GM12865 (cell line): ENCODE measurements around the gene CEBPA.

ENCODE experiments used
- DNase-seq: peaks from one replicate; pipeline ENCODE4 v3.0.0; 2010; ENCODE audit warnings: low read depth
- H3K4me3 ChIP-seq: 2 replicates; pipeline ENCODE4 v1.5.1; 2011; ENCODE audit warnings: mild to moderate bottlenecking, low read depth, low read length, control low read depth
- TF ChIP-seq, protein P1 (sequence below): IDR thresholded peaks from 2 replicates; pipeline ENCODE4 v1.5.1; 2011; ENCODE audit warnings: low read length, control low read depth, low read depth, inconsistent platforms; ENCODE audit not compliant: insufficient read depth; ENCODE audit errors: missing control alignments

Gene CEBPA

DNA sequence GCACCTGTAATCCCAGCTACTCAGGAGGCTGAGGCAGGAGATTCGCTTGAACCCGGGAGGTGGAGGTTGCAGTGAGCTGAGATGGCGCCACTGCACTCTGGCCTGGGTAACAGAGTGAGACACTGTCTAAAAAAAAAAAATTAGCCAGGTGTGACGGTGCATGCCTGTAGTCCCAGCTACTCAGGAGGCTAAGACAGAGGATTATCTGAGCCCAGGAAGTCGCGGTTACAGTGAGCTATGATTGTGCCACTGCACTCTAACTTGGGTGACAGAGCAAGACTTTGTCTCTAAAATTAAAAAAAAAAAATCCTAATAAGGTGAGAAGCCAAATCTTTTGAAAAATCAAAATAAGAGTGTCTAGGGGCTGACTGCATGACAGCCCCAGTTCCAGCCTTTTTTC is 9.7 kb upstream of the CEBPA start:
- TF ChIP-seq, protein P1, sequence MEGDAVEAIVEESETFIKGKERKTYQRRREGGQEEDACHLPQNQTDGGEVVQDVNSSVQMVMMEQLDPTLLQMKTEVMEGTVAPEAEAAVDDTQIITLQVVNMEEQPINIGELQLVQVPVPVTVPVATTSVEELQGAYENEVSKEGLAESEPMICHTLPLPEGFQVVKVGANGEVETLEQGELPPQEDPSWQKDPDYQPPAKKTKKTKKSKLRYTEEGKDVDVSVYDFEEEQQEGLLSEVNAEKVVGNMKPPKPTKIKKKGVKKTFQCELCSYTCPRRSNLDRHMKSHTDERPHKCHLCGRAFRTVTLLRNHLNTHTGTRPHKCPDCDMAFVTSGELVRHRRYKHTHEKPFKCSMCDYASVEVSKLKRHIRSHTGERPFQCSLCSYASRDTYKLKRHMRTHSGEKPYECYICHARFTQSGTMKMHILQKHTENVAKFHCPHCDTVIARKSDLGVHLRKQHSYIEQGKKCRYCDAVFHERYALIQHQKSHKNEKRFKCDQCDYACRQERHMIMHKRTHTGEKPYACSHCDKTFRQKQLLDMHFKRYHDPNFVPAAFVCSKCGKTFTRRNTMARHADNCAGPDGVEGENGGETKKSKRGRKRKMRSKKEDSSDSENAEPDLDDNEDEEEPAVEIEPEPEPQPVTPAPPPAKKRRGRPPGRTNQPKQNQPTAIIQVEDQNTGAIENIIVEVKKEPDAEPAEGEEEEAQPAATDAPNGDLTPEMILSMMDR: no peak
- no peak overlapping the region for H3K4me3 ChIP-seq
- no peak for DNase-seq

DNA sequence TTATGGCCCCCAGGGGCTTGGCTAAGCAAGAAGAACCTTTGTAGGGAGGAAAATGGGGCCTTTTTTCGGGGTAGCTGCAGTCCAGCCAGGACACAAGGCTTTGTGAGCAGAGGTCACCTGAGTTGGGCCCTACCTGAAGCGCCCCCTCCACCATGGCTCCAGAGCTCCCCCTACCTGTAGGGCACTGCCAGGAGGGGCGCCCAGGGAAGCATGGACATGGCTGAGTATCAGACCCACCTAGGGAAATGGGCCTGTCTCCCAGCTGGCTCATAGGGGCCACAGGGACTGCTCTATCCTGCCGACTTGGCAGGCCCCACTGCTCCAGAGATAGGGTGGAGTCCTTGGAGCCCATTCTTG is 9.0 kb upstream of the CEBPA start:
- H3K4me3 ChIP-seq: no peak overlapping the region
- no peak for DNase-seq
- TF ChIP-seq, protein P1: peak; percentile 18

DNA sequence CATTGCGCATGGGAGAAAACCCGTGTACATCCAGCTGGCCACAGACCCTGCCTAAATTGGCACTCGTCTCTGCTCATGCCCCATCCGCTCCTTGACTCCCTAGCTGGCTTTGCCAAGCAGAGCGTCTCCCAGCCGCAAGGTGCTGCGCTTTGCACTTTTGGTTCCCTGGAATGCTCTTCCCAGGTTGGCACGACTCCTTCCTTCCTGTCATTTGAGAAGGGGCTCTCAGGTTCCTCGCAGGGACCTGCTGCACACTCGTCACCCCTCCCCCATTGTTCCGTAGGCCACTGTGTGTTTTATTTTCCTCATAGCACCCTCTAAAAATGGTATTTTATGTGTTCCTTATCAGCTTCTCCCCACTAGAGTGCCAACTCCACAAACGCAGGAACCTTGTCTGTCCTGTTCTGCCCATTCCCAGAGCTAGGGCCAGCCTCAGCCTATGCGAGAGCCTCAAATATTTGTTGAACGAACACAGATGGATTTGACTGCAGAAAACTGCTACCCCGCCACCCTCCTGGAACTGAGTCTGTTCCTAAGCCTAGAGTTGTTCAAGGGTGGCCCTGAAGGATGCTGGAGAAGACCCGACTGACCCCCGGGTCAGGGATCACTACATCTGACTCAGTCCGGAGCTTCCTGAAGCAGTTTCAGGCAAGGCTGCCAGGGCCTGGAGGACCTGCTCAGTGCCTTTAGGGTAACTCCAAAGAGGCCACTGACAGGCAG is 8.4 kb upstream of the CEBPA start:
- DNase-seq: no peak
- no peak overlapping the region for H3K4me3 ChIP-seq
- TF ChIP-seq, protein P1: no peak

DNA sequence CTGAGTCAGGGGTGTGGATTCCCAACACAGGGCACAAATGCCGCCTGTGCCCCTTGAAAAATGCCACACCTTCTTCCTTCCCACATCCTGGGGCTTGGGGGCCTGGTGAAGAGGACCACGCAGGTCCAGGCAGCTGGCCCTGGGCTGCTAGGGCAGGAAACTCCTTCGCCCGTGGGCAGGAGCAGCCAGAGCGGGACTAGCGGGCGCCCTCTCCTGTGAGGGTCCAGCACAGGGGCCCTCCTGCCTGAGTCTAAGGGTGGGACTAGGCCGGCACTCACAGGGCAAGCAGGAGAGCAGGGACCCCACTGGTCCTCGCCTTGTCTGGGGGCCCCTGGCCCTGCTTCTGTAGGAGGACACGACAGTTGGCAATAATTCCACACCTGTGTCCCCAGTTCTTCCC is 7.5 kb upstream of the CEBPA start:
- H3K4me3 ChIP-seq: no peak overlapping the region
- TF ChIP-seq, protein P1: no peak
- DNase-seq: no peak

DNA sequence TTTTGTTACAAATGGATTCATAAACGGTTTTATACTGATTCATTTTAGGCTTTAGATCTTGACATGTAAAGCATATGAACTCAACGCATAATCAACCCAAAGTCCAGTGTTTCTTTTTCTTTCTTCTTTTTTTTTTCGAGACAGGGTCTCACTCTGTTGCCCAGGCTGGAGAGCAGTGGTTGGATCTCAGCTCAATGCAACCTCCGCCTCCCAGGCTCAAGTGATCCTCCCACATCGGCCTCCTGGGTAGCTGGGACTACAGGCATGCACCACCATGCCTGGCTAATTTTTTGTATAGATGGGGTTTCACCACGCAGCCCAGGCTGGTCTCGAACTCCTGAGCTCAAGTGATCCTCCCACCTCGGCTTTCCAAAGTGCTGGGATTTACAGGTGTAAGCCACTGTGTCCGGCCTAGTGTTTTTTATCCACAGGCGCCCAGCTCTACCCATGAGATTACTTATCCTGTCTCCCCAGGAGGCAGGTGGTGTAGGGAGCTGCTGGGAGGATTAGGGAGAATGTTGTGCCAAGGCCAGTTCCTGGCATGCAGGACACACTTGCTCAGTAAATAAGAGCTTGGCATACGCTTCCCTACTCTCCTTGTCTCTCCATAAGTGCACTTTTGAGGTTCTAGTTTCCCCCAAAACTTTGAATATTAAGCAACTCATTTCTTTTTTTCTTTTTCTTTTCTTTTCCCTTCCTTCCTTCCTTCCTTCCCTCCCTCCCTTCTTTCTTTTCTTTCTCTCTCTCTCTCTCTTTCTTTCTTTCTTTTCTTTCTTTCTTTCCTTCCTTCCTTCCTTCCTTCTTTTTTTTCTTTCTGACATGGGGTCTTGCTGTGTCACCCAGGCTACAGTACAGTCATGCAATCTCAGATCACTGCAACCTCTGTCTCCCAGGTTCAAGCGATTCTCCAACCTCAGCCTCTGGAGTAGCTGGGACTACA is 4.8 kb upstream of the CEBPA start:
- no peak overlapping the region for H3K4me3 ChIP-seq
- TF ChIP-seq, protein P1: no peak
- DNase-seq: no peak

DNA sequence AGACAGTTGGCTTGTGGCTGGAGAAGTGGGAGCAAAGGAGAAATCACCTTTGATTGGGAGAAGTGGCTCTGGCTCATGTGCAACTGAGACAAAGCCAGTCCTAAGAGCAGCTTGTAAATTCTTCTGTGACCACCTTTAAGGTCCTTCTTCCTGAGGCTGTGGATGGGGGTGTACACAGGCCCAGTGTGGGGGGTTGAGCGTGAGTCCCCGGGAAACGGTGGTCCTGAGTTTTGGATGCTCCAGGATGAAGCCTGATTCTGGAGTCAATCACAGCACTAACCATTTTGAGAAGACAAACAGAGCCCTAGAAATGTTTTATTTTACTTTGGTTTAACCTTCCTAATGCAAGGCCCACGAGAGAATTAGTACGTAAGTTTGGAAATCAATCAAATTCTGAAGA is 3.9 kb upstream of the CEBPA start:
- TF ChIP-seq, protein P1: no peak
- DNase-seq: no peak
- H3K4me3 ChIP-seq: no peak overlapping the region
